Astrocyte of the spinal cord (primary cell): ENCODE results near the gene RPAP2.
"Not testable (repeated sequence)": the region's sequence is repeated elsewhere in the genome, so short reads cannot be mapped to it uniquely, and the experiment has no call there.

Experiments used
- DNase-seq: peaks from one replicate; pipeline ENCODE4 v3.0.0; 2011; ENCODE audit warnings: low read depth, low spot score
- H3K4me3 ChIP-seq: 2 replicates; pipeline ENCODE4 v1.5.1; 2011; ENCODE audit warnings: low read depth, mild to moderate bottlenecking, low read length, moderate library complexity
- CTCF ChIP-seq: IDR thresholded peaks from 2 replicates; pipeline ENCODE4 v1.5.1; 2012; ENCODE audit warnings: low read depth, mild to moderate bottlenecking, low read length, inconsistent platforms
- in situ Hi-C: cut with HindIII; loops from 2 replicates; pipeline ENCODE4 v1.10.0; 2017; ENCODE audit warnings: low sequenced_read_pairs

RPAP2 gene

DNA sequence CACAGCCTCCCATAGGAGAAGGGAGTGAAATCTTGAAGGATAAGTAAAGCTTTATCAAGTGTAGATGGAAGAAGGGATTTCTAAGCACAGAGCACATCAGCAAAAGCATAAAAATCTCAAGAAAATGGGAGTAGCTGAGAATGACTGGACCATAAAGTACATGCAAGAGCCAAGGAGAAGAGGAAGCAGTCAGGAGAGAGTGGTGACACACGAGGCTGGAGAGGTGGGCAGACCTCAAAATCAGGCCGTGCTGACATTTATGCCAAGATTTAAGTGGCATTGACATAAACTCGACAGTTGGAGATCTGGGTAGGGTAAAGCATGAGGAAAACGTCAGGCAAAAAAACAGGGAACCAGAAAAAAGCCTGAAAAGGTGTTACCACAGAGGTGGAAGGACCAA is 125.5 kb downstream of the RPAP2 start:
- in situ Hi-C loops = no loop called here
- TF ChIP-seq CTCF = no peak
- no peak for DNase-seq
- no peak overlapping the region for H3K4me3 ChIP-seq

DNA sequence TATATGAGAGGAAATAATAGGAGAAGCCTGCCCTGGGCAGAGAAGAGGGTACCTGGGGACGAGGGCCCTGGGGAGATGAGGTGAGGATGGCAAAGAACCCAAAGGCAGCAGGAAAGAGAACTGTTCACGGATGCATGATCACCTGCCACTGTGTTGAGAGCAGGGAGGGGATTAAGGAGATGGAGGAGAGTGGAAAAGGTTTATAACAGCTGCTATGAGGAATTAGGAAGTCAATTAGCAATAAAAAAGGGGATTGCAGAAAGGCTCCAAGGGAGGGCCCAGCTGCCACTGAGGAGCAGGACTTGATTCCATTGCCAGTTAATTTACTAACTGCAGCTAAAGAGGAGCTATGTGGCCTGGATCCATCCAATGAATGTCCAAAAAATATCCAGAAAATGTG is 126.8 kb downstream of the RPAP2 start:
- no peak for TF ChIP-seq CTCF

GRCh38 chr1:92430030-92430429 is 131.2 kb downstream of the RPAP2 start:
- TF ChIP-seq CTCF = no peak

More for the DNA sequence above, 126.8 kb downstream of the RPAP2 start:
- in situ Hi-C loops = no loop called here
- no peak overlapping the region for H3K4me3 ChIP-seq
- DNase-seq = no peak

GRCh38 chr1:92434572-92434971 is 135.7 kb downstream of the RPAP2 start:
- in situ Hi-C loops, H3K4me3 ChIP-seq: not testable (repeated sequence)

More at GRCh38 chr1:92430030-92430429, 131.2 kb downstream of the RPAP2 start:
- H3K4me3 ChIP-seq = no peak overlapping the region
- DNase-seq = no peak
- in situ Hi-C loops = no loop called here

GRCh38 chr1:92439291-92439690 is 140.4 kb downstream of the RPAP2 start:
- H3K4me3 ChIP-seq = no peak overlapping the region
- in situ Hi-C loops = no loop called here
- TF ChIP-seq CTCF = no peak
- no peak for DNase-seq

More at GRCh38 chr1:92434572-92434971, 135.7 kb downstream of the RPAP2 start:
- not testable (repeated sequence) for DNase-seq

DNA sequence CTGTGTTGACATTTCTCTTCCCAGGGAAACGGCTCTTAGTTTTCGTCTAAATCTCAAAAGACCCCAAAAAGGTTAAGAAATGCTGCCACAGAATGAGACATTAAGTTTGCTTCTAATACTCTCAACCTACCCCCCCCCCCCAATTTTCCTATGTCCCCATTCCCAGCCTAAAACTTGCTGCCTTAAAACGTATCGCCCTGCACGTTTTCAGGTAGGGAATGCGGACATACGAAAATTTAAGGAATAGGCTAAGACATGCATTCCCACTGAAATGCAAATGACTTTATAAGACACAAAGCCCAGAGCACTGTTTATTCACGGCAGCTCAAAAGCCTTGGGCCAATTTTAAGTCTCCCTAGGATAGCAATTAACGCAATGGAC is 142.4 kb downstream of the RPAP2 start:
- no peak overlapping the region for H3K4me3 ChIP-seq
- TF ChIP-seq CTCF = no peak
- in situ Hi-C loops = no loop called here
- no peak for DNase-seq

DNA sequence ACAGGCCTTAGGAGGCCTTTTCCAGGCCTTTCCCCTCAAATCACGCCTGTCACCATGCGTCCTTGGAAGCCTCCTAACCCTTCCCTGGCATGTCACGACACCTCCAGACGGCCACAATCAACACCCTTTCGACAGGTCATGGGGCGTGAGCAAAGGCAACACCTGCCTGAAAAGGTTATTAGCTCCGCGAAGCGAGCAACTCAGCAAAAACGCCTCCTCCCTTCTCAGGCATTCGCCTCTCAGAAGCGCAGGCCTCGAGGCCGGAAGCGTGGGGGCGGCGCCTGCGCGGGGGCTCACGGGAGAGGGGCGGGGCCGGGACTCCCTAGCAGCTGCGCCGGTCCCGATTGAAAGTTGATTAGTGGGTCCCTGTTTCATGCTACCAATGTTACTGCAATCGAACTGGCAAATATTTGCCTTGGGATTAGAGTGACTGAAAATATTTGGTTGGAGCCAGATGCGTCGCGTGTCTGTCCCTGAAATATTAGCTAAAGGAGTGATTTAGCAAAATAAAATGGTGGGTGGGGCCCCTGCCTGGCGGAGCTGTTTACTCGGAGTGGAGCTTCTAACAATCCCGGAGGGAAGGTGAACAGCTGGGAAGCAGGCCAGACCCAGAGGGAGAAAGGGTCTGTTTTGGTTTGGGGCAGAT is 143.0 kb downstream of the RPAP2 start:
- in situ Hi-C loops = no loop called here
- no peak overlapping the region for H3K4me3 ChIP-seq
- no peak for DNase-seq
- TF ChIP-seq CTCF = no peak
